H1 (cell line): ENCODE measurements around the gene USP1.

ENCODE experiments used
- ATF2 ChIP-seq: IDR thresholded peaks from 2 replicates; pipeline ENCODE4 v1.6.1; 2012; ENCODE audit warnings: low read length, inconsistent platforms
- ATF3 ChIP-seq: IDR thresholded peaks from 2 replicates; pipeline ENCODE4 v1.6.1; 2011; ENCODE audit warnings: low read depth, mild to moderate bottlenecking, low read length; ENCODE audit not compliant: insufficient read depth
- CBX5 ChIP-seq: fragments of 300-800, 300-1000 bp; sonication (generic); IDR thresholded peaks from 2 replicates; pipeline ENCODE4 v1.7.1; 2016; ENCODE audit warnings: antibody characterized with exemption, low read length, low read depth
- CTCF ChIP-seq, 3 experiments: IDR thresholded peaks; 1 replicate in 2 of 3; 2 replicates in 1 of 3; pipeline versions ENCODE4 v1.5.1 to v1.6.1; 2011; ENCODE audit warnings: low read length in 3 of 3, mild to moderate bottlenecking in 3 of 3, inconsistent platforms in 2 of 3, low read depth in 1 of 3, moderate library complexity in 1 of 3; ENCODE audit not compliant: insufficient read depth in 1 of 3; ENCODE audit errors: control extremely low read depth in 1 of 3
- EP300 ChIP-seq, 2 experiments: IDR thresholded peaks; 1 replicate in 1 of 2; 2 replicates in 1 of 2; pipeline ENCODE4 v1.6.1; 2011 to 2012; ENCODE audit warnings: low read depth in 2 of 2, low read length in 2 of 2, mild to moderate bottlenecking in 2 of 2, borderline replicate concordance in 1 of 2, inconsistent platforms in 1 of 2, moderate library complexity in 1 of 2
- HDAC6 ChIP-seq: IDR thresholded peaks from one replicate; pipeline ENCODE4 v1.7.1; 2012; ENCODE audit warnings: low read depth, mild to moderate bottlenecking, inconsistent platforms, low read length, moderate library complexity
- JUN ChIP-seq: IDR thresholded peaks from 2 replicates; pipeline ENCODE4 v1.6.1; 2011; ENCODE audit warnings: low read depth, mild to moderate bottlenecking, improper control_type of control experiment, low read length
- MAFK ChIP-seq: IDR thresholded peaks from 2 replicates; pipeline ENCODE4 v1.6.1; 2012; ENCODE audit warnings: low read depth, mild to moderate bottlenecking, improper control_type of control experiment, low read length
- NANOG ChIP-seq: IDR thresholded peaks from 2 replicates; pipeline ENCODE4 v1.6.1; 2011; ENCODE audit warnings: low read length, low read depth, mild to moderate bottlenecking, inconsistent platforms; ENCODE audit not compliant: insufficient read depth, poor library complexity, severe bottlenecking
- POLR2A ChIP-seq, 2 experiments: IDR thresholded peaks; 1 replicate in 1 of 2; 2 replicates in 1 of 2; pipeline ENCODE4 v1.6.1; 2011; ENCODE audit warnings: low read depth in 2 of 2, low read length in 2 of 2, mild to moderate bottlenecking in 2 of 2; ENCODE audit errors: control extremely low read depth in 1 of 2
- SIN3A ChIP-seq, 2 experiments: IDR thresholded peaks in 1 of 2; conservative IDR thresholded peaks in 1 of 2; 2 replicates each; pipeline ENCODE4 v1.6.1; 2011 to 2012; ENCODE audit warnings: low read length in 2 of 2, improper control_type of control experiment in 1 of 2, low read depth in 1 of 2, mild to moderate bottlenecking in 1 of 2
- TAF1 ChIP-seq: IDR thresholded peaks from 2 replicates; pipeline ENCODE4 v1.6.1; 2011; ENCODE audit warnings: mild to moderate bottlenecking, low read depth, low read length
- TEAD4 ChIP-seq: IDR thresholded peaks from 2 replicates; pipeline ENCODE4 v1.6.1; 2012; ENCODE audit warnings: low read depth, low read length, inconsistent platforms, mixed read lengths
- YY1 ChIP-seq: IDR thresholded peaks from 2 replicates; pipeline ENCODE4 v1.6.1; 2011; ENCODE audit warnings: low read depth, mild to moderate bottlenecking, low read length

- TF ChIP-seq CTCF (IDR thresholded peaks at IDR 0.05; ENCODE audit: control extremely low read depth in 1 of 3, insufficient read depth in 1 of 3, low read depth in 1 of 3, low read length in 3 of 3) (no peak), NANOG (no peak), CBX5 (no peak), ATF2 (no peak), POLR2A (IDR thresholded peaks at IDR 0.05; ENCODE audit: control extremely low read depth in 1 of 2, low read depth in 2 of 2, low read length in 2 of 2) (no peak), YY1 (no peak), TEAD4 (no peak), SIN3A (conservative IDR thresholded peaks at IDR 0.05 in 1 of 2, IDR thresholded peaks at IDR 0.05 in 1 of 2; ENCODE audit: low read depth in 1 of 2, low read length in 2 of 2) (no peak), ATF3 (no peak), JUN (no peak), EP300 (IDR thresholded peaks at IDR 0.05; ENCODE audit: borderline replicate concordance in 1 of 2, low read depth in 2 of 2, low read length in 2 of 2) (no peak), MAFK (no peak), HDAC6 (no peak), TAF1 (no peak)
Observed at GRCh38 chr1:62433861-62434617, 2.8 kb upstream of the USP1 start.
